Endothelial cell of umbilical vein (primary cell): ENCODE results near the gene PLPP1. TPM values are rescaled to one million over a fixed set of nuclear protein-coding genes. Genes with fewer than 3 reads are reported as not detected.

ENCODE experiments used
- BruUV-seq: library from RNA; stranded (reverse); fragments of 400-500 nt; replicated peaks from 2 replicates; lab custom pipeline; 2021; lab: Mats Ljungman, UMichigan
- CTCF ChIA-PET: fragments of 300-600, 350-600 bp; sonication (Branson Sonifier 250); formaldehyde crosslinking; loops from one replicate; lab custom pipeline; 2021; ENCODE audit warnings: antibody characterized with exemption, inconsistent platforms; lab: Charles Lee
- POLR2A ChIA-PET: fragments of 300-600, 350-600 bp; sonication (Branson Sonifier 250); formaldehyde crosslinking; loops from one replicate; lab custom pipeline; 2021; ENCODE audit warnings: antibody characterized with exemption, inconsistent platforms; lab: Charles Lee
- DNase-seq: peaks from one replicate; pipeline ENCODE4 v3.0.0-alpha.2; 2011; ENCODE audit warnings: low read depth, low spot score
- FAIRE-seq: peaks from 2 replicates; lab custom pipeline; 2011; peaks lifted over from hg19 to GRCh38; lab: Jason Lieb, UNC
- H2AFZ ChIP-seq: 2 replicates; pipeline ENCODE4 v1.6.0; 2012; ENCODE audit warnings: low read depth, low read length, control low read depth, inconsistent platforms
- H3K27ac ChIP-seq: 2 replicates; pipeline ENCODE4 v1.5.1; 2011; ENCODE audit warnings: low read depth, mild to moderate bottlenecking, control low read depth, low read length, moderate library complexity; ENCODE audit not compliant: insufficient read depth
- H3K27me3 ChIP-seq, 2 experiments: 2 replicates each; pipeline versions ENCODE4 v1.6.0 to v1.6.1; 2011; ENCODE audit warnings: low read length in 2 of 2, mixed read lengths in 1 of 2; ENCODE audit not compliant: control insufficient read depth in 2 of 2, insufficient read depth in 2 of 2
- H3K36me3 ChIP-seq, 2 experiments: 2 replicates in 1 of 2; 3 replicates in 1 of 2; pipeline ENCODE4 v1.5.1; 2011; ENCODE audit warnings: low read length in 2 of 2, mild to moderate bottlenecking in 1 of 2, moderate library complexity in 1 of 2; ENCODE audit not compliant: control insufficient read depth in 2 of 2, insufficient read depth in 2 of 2; ENCODE audit errors: extremely low read depth in 1 of 2
- H3K4me1 ChIP-seq: 3 replicates; pipeline ENCODE4 v1.5.1; 2011; ENCODE audit warnings: mild to moderate bottlenecking, low read length; ENCODE audit not compliant: control insufficient read depth, insufficient read depth; ENCODE audit errors: extremely low read depth
- H3K4me2 ChIP-seq: 2 replicates; pipeline ENCODE4 v1.6.1; 2011; ENCODE audit warnings: low read length, control low read depth, mixed read lengths; ENCODE audit not compliant: insufficient read depth
- H3K4me3 ChIP-seq, 3 experiments: fragments of 200-600 bp in 1 of 3; sonication (generic), shearing (Covaris generic) in 1 of 3; replicated peaks in 1 of 3; 2 replicates each; pipeline ENCODE4 v1.5.1; 2011 to 2016; ENCODE audit warnings: control low read depth in 3 of 3, low read length in 3 of 3, mild to moderate bottlenecking in 2 of 3, inconsistent platforms in 1 of 3, low read depth in 1 of 3, moderate library complexity in 1 of 3; ENCODE audit not compliant: insufficient read depth in 1 of 3
- H3K79me2 ChIP-seq: 2 replicates; pipeline ENCODE4 v1.6.0; 2012; ENCODE audit warnings: low read length, inconsistent platforms; ENCODE audit not compliant: control insufficient read depth, insufficient read depth
- H3K9ac ChIP-seq: replicated peaks from 2 replicates; pipeline ENCODE3; 2011; ENCODE audit warnings: low read length, control low read depth; ENCODE audit not compliant: insufficient read depth; ENCODE audit errors: extremely low read depth
- H3K9me1 ChIP-seq: replicated peaks from 3 replicates; pipeline ENCODE4 v1.6.0; 2011; ENCODE audit warnings: mild to moderate bottlenecking, low read length; ENCODE audit not compliant: control insufficient read depth, insufficient read depth; ENCODE audit errors: extremely low read depth
- H3K9me3 ChIP-seq: replicated peaks from 2 replicates; pipeline ENCODE4 v1.5.1; 2012; ENCODE audit warnings: low read length, inconsistent platforms; ENCODE audit not compliant: control insufficient read depth, insufficient read depth
- H4K20me1 ChIP-seq: replicated peaks from 2 replicates; pipeline ENCODE3; 2011; ENCODE audit warnings: mild to moderate bottlenecking, low read length; ENCODE audit not compliant: control insufficient read depth, insufficient read depth; ENCODE audit errors: extremely low read depth
- EZH2 ChIP-seq: IDR thresholded peaks from 2 replicates; pipeline ENCODE4 v1.6.1; 2012; ENCODE audit warnings: borderline replicate concordance, low read depth, mild to moderate bottlenecking, moderate library complexity, low read length, inconsistent platforms; ENCODE audit not compliant: severe bottlenecking
- FOS ChIP-seq: IDR thresholded peaks from 2 replicates; pipeline ENCODE4 v1.6.1; 2011; ENCODE audit warnings: mild to moderate bottlenecking, low read length, moderate library complexity, borderline replicate concordance; ENCODE audit not compliant: insufficient read depth
- GATA2 ChIP-seq: IDR thresholded peaks from 2 replicates; pipeline ENCODE4 v1.7.0; 2011; ENCODE audit warnings: low read depth, mild to moderate bottlenecking, moderate library complexity, mixed read lengths, low read length; ENCODE audit not compliant: insufficient read length, insufficient read depth
- JUN ChIP-seq: IDR thresholded peaks from 2 replicates; pipeline ENCODE4 v1.6.1; 2011; ENCODE audit warnings: borderline replicate concordance, low read depth; ENCODE audit not compliant: insufficient read length, insufficient read depth
- MYC ChIP-seq: IDR thresholded peaks from one replicate; pipeline ENCODE4 v1.6.1; 2011; ENCODE audit warnings: mild to moderate bottlenecking, low read depth, low read length
- POLR2A ChIP-seq: IDR thresholded peaks from 2 replicates; pipeline ENCODE4 v1.6.1; 2012; ENCODE audit warnings: low read depth, mild to moderate bottlenecking, control low read depth, low read length
- POLR2AphosphoS5 ChIP-seq: IDR thresholded peaks from 2 replicates; pipeline ENCODE4 v1.6.1; 2012; ENCODE audit warnings: low read depth, mild to moderate bottlenecking, control low read depth, low read length, moderate library complexity; ENCODE audit not compliant: insufficient read depth
- dilution Hi-C: fragments of 300-500 bp; cut with MboI; formaldehyde crosslinking; loops from one replicate; pipeline ENCODE4 v1.15.0; 2019; ENCODE audit warnings: low sequenced_read_pairs; ENCODE audit not compliant: extremely low pct_ligation_motif_present
- intact Hi-C: fragments of 100-400 bp; cut with micrococcal nuclease; formaldehyde crosslinking; loops from one replicate; pipeline ENCODE4 v1.10.0; 2022
- polyA plus RNA-seq, 4 experiments: library from polyadenylated mRNA; depleted of rRNA in 3 of 4; stranded (reverse) in 3 of 4; unstranded in 1 of 4; fragments of >200 nt; gene quantifications; 2 replicates each; pipeline versions ENCODE4 v1.2.1 to v1.2.3, GENCODE V29; 2011 to 2012; ENCODE audit warnings: missing spikeins in 1 of 4
- total RNA-seq: library from RNA; stranded (reverse); gene quantifications from 2 replicates; pipeline ENCODE4 v1.2.3, GENCODE V29; 2021
- TF ChIP-seq, protein P1 (sequence below): IDR thresholded peaks from 2 replicates; pipeline ENCODE4 v1.6.1; 2011; ENCODE audit not compliant: insufficient read depth, insufficient read length
- TF ChIP-seq, protein P2 (sequence below), 2 donors: IDR thresholded peaks; 1 replicate in 1 of 2; 2 replicates in 1 of 2; pipeline ENCODE4 v1.5.1; 2011; ENCODE audit warnings: low read length in 2 of 2, mild to moderate bottlenecking in 2 of 2, moderate library complexity in 2 of 2, control low read depth in 1 of 2, inconsistent platforms in 1 of 2, low read depth in 1 of 2; ENCODE audit not compliant: insufficient read depth in 1 of 2; ENCODE audit errors: extremely low read depth in 1 of 2

The PLPP1 gene
- total and polyA plus RNA-seq, 2 donors (not counting 3 experiments of a cell fraction or from before 2014, with no cell fraction given) = 14.3 to 25.9 TPM

DNA sequence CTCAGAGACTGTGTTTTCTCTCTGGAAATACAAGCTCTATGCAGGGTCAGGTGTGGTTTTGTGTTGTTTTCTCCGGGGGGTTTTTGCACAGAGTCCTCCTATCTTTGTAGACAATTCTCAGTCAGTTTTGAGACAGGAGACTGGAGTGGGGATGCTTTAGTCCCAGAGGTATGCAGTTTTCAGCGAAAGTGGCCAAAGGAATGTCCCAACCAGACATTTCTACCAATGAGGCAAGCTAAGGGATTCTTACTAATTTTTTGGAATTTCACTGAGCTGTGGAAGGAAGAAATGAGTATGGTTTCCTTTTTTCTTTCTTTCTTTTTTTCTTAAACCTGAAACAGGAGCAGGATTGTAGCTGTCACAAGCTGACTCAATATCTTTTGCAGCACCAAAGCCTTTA, 35.3 kb upstream of the PLPP1 start:
- no TSS peak for BruUV-seq
- intact Hi-C loops = no loop called here

More for the DNA sequence above, 35.3 kb upstream of the PLPP1 start:
- H3K9ac ChIP-seq = no peak overlapping the region
- no peak for TF ChIP-seq JUN
- no peak for TF ChIP-seq FOS
- TF ChIP-seq MYC = no peak
- TF ChIP-seq POLR2AphosphoS5 = no peak
- no peak for TF ChIP-seq GATA2
- TF ChIP-seq, protein P1, sequence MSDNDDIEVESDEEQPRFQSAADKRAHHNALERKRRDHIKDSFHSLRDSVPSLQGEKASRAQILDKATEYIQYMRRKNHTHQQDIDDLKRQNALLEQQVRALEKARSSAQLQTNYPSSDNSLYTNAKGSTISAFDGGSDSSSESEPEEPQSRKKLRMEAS = no peak
- TF ChIP-seq EZH2 = no peak
- TF ChIP-seq POLR2A = no peak
- TF ChIP-seq, protein P2, sequence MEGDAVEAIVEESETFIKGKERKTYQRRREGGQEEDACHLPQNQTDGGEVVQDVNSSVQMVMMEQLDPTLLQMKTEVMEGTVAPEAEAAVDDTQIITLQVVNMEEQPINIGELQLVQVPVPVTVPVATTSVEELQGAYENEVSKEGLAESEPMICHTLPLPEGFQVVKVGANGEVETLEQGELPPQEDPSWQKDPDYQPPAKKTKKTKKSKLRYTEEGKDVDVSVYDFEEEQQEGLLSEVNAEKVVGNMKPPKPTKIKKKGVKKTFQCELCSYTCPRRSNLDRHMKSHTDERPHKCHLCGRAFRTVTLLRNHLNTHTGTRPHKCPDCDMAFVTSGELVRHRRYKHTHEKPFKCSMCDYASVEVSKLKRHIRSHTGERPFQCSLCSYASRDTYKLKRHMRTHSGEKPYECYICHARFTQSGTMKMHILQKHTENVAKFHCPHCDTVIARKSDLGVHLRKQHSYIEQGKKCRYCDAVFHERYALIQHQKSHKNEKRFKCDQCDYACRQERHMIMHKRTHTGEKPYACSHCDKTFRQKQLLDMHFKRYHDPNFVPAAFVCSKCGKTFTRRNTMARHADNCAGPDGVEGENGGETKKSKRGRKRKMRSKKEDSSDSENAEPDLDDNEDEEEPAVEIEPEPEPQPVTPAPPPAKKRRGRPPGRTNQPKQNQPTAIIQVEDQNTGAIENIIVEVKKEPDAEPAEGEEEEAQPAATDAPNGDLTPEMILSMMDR (IDR thresholded peaks at IDR 0.05; ENCODE audit: extremely low read depth in 1 of 2, insufficient read depth in 1 of 2, low read depth in 1 of 2, low read length in 2 of 2) = no peak
- H4K20me1 ChIP-seq = no peaks in the 10 kb centered on the region
- H3K27me3 ChIP-seq = no peaks in the 10 kb centered on the region
- POLR2A ChIA-PET = no interaction called here
- no peaks in the 10 kb centered on the region for H3K79me2 ChIP-seq
- no peak overlapping the region for H2AFZ ChIP-seq
- CTCF ChIA-PET = no interaction called here
- no peak overlapping the region for H3K4me3 ChIP-seq
- DNase-seq = no peak
- no peaks in the 10 kb centered on the region for H3K9me1 ChIP-seq
- H3K9me3 ChIP-seq = no peaks in the 10 kb centered on the region
- no peaks in the 10 kb centered on the region for H3K4me1 ChIP-seq
- H3K27ac ChIP-seq = no peak overlapping the region
- no peak overlapping the region for H3K4me2 ChIP-seq
- dilution Hi-C loops = no loop called here
- FAIRE-seq = no peak
- no peaks in the 10 kb centered on the region for H3K36me3 ChIP-seq
